HG02884 (cell line): Measurements from ENCODE around the gene POU3F3.

Experiments
- ATAC-seq: cut with Tn5 transposase; IDR thresholded peaks from one replicate; pipeline ENCODE4 v1.9.1; 2021; ENCODE audit warnings: mild to moderate bottlenecking, moderate library complexity; ENCODE audit not compliant: unreplicated experiment

The POU3F3 gene

GRCh38 chr2:104901037-104901881 is 47.3 kb downstream of the POU3F3 start:
- ATAC-seq = no peak

GRCh38 chr2:104902317-104902716 is 48.4 kb downstream of the POU3F3 start:
- no peak for ATAC-seq
